HG02870 (cell line): ENCODE data around the gene SPRR1A.

Experiments
- ATAC-seq: cut with Tn5 transposase; IDR thresholded peaks from one replicate; pipeline ENCODE4 v1.9.1; 2021; ENCODE audit warnings: mild to moderate bottlenecking, moderate library complexity; ENCODE audit not compliant: unreplicated experiment

Gene SPRR1A

DNA sequence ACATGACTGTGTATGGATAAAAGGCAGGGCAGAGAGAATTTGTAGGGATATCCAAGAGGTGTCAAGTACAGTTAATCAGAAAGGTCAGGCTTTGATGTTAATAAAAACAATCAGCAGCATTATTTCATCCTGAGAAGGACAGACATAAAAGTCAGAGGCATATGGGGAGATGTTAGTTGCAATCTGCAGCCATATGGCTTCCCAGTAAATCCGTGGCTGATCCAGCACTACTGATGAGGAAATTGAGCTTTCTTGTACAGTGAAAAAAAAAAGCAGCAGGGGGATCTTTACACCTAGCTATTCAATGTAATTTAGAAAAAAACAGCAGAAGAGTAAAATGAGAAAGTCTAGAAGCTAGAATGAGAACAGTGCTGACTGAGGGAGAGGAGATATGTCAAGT lies 44.9 kb downstream of the SPRR1A start:
- no peak for ATAC-seq

DNA sequence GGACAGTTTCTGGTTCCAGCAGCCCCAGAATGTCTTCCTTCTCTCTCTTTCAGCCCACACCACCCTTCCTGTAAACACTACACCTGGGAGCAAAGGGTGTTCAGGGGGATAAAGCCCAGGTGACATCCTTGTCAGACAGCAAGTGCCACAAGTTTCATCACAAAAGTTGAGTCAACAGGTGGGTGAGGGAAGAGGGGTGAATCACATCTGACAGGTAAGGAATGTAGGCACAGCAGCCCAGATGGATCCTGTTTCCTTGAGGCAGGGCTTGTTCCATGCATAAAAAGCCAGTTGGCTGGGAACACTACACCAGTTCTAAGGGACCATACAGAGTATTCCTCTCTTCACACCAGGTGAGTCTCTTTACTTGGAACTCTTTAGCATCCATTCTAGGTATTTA lies 47.0 kb downstream of the SPRR1A start, which contains the start of gene SPRR1B:
SPRR1B (plus strand) TSS at position 309 of the 400 bp plus-strand sequence. CDS start 1,143 bp downstream, outside the sequence.
- ATAC-seq: no peak

DNA sequence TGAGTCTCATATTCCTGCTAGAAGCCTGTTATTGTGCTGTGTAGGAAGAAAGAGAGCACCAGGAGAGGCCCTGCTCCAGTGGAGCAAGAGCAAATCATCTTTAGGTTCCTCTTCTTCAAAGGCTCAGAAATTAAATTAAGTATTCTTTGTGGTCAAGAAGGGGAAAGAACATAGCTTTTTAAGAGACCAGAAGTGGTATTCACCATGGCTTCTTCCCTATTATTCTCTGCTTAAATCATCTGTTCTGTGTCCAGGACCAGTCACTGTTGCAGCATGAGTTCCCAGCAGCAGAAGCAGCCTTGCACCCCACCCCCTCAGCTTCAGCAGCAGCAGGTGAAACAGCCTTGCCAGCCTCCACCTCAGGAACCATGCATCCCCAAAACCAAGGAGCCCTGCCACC lies 48.2 kb downstream of the SPRR1A start:
- no peak for ATAC-seq

DNA sequence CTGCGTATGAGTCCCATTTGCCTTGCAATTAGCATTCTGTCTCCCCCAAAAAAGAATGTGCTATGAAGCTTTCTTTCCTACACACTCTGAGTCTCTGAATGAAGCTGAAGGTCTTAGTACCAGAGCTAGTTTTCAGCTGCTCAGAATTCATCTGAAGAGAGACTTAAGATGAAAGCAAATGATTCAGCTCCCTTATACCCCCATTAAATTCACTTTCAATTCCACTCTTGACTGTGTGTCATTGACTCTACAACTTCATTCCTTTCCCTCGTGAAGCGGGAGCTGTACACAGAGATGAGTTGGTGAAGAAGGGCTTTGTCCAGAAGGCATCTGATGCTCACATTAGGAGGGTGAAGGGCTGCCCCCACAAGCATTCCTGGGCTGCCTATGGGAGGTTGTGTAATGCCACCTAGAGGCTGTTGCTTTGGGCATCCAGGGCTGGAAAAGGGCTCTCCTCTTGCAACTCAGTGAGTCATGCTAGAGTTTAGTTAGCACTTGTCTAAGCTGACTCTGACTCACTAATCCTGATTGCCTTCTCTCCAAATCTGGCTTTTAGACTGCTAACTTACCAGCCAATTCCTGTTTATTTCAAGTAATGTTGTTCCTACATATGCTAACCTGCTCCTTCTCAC lies 48.9 kb downstream of the SPRR1A start:
- ATAC-seq: no peak

DNA sequence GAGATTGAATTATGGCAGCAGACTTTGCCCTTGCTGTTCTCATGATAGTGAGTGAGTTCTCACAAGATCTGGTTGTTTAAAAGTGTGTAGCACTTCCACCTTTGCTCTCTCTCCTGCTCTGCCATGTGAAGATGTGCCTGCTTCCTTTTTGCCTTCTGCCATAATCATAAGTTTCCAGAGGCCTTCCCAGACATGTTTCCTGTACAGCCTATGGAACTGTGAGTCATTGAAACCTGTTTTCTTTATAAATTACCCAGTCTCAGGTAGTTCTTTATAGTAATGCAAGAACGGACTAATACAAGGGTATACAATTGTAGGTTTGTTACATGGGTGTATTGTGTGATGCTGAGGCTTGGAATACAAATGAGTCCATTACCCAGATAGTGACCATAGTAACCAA lies 51.3 kb downstream of the SPRR1A start:
- no peak for ATAC-seq
